Measurements from ENCODE around the gene ABHD17A.

The ABHD17A gene

DNA sequence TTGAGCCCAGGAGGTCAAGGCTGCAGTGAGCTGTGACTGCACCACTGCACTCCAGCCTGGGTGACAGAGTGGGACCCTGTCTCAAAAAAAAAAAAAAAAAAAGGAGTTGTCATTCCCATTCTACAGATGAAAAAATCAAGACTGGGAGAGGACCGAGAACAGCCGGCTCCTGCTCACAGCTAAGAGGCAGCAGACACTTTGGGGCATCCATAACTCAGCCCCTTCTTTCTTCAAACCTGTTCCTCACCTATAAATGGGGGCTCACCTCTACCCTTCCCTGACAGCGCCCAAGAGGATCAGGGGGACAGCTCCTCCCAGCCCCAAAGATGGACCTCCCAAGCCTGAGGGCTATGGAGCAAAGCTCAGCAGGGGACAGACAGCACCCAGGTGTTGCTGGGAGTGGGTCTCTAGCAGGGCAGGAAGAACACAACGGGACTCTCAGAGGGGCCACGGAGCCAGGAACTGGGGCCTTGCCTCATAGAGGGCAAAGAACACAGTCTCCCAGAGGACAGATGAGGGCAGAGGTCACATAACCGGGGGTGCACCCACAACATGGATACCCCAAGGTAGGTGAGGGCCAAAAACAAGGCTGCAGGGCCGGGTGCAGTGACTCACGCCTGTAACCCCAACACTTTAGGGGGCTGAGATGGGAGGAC, 18.5 kb downstream of the ABHD17A start:
- 98% methylated on average over 8 of the region's 8 CpGs for WGBS
- Histone ChIP-seq H3K27ac (ENCODE audit: low read length, poor library complexity, severe bottlenecking) (no peak overlapping the region), H3K9ac (ENCODE audit: low read length) (no peak overlapping the region)

DNA sequence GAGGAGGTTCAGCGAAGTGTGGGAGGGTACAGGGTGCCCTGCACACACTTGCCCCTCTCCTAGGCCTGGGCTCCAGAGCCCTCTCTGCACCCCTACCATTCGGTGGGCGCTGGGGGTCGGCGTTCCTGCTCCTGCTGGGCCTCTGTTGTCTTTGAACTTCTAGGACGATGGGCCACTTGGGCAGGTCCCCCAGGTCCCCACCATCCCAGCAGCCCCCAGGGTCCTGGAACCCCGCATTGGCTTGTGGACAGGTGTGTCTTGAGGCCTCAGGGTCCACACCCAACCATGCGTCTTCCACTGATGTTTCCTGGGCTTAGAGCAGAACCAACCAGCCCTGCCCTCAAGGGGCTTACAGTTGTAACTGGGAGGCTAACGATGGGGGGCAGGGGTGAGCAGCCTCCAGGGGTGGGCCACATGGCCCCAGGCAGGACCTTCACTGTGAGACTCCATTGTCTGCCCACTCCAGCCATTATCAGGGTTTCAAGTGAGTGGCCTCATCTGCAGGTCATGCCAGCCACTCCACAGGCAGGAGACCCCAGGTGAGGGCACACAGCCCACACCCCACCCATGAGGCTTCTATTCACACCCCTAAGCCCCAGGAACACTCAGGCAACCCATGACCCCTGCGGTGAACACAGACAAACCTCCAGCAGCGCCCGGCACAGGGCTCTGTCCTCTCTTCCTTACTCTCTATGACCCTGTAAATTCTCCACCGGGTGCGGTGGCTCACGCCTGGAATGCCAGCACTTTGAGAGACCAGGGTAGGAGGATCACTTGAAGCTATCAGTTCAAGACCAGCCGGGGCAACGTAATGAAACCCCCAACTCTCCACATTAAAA, 19.9 kb downstream of the ABHD17A start:
- Histone ChIP-seq H3K23ac (ENCODE audit: low read length in 2 of 2) (peak overlapping the region in 1 of 2 experiments; percentile 32), H2BK120ac (ENCODE audit: low read depth, low read length) (no peak overlapping the region), H4K91ac (ENCODE audit: low read length) (peak overlapping the region; percentile 36), H3K4me3 (ENCODE audit: insufficient read depth in 1 of 2, low read depth in 1 of 2, low read length in 2 of 2) (peak overlapping the region in 1 of 2 experiments; percentile 79), H3K18ac (ENCODE audit: low read depth in 1 of 2, low read length in 2 of 2) (peak overlapping the region in 1 of 2 experiments; percentile 63), H3K9me3 (ENCODE audit: control insufficient read depth, low read length) (no peaks in the 10 kb centered on the region), H3K4ac (ENCODE audit: low read depth in 1 of 2, low read length in 2 of 2) (peak overlapping the region; percentile 27 to 29), H3K27me3 (ENCODE audit: control insufficient read depth in 1 of 2, insufficient read depth in 1 of 2, low read length in 2 of 2) (no peaks in the 10 kb centered on the region), H2BK5ac (ENCODE audit: low read depth, low read length, poor library complexity, severe bottlenecking) (no peak overlapping the region), H2AFZ (ENCODE audit: low read depth, low read length) (no peak overlapping the region), H4K8ac (ENCODE audit: low read length) (peak overlapping the region; percentile 58), H2BK15ac (ENCODE audit: low read depth, poor library complexity, severe bottlenecking) (peak overlapping the region; percentile 44), H3K14ac (ENCODE audit: low read length in 2 of 2) (peak overlapping the region in 1 of 2 experiments; percentile 1), H2BK12ac (ENCODE audit: low read length in 2 of 2) (peak overlapping the region; percentile 45 to 83), H3K36me3 (ENCODE audit: control insufficient read depth in 1 of 2, insufficient read depth in 2 of 2, low read depth in 1 of 2, low read length in 2 of 2) (peaks cover 3 to 9% of the 10 kb centered on the region in 2 experiments), H2AK5ac (ENCODE audit: low read length, severe bottlenecking) (peak overlapping the region; percentile 27), H3K9ac (ENCODE audit: low read length) (peak overlapping the region; percentile 91), H3K79me1 (replicated peaks; ENCODE audit: low read length, poor library complexity, severe bottlenecking) (peaks cover 21% of the 10 kb centered on the region), H3K27ac (ENCODE audit: low read length, poor library complexity, severe bottlenecking) (peak overlapping the region; percentile 2), H3K4me2 (ENCODE audit: low read length, poor library complexity, severe bottlenecking) (peak overlapping the region; percentile 95), H3K4me1 (ENCODE audit: control insufficient read depth, insufficient read depth, low read depth, low read length) (peaks cover 26% of the 10 kb centered on the region)
- WGBS: 94% methylated on average over 17 of the region's 17 CpGs
- no peak for DNase-seq

More for the DNA sequence above, 18.5 kb downstream of the ABHD17A start:
- Histone ChIP-seq H3K14ac (ENCODE audit: low read length in 2 of 2) (no peak overlapping the region), H2AFZ (ENCODE audit: low read depth, low read length) (no peak overlapping the region), H3K23ac (ENCODE audit: low read length in 2 of 2) (no peak overlapping the region), H2AK5ac (ENCODE audit: low read length, severe bottlenecking) (no peak overlapping the region), H3K4me2 (ENCODE audit: low read length, poor library complexity, severe bottlenecking) (no peak overlapping the region), H3K4me3 (ENCODE audit: insufficient read depth in 1 of 2, low read depth in 1 of 2, low read length in 2 of 2) (no peak overlapping the region), H4K8ac (ENCODE audit: low read length) (no peak overlapping the region), H2BK12ac (ENCODE audit: low read length in 2 of 2) (no peak overlapping the region), H3K36me3 (ENCODE audit: control insufficient read depth in 1 of 2, insufficient read depth in 2 of 2, low read depth in 1 of 2, low read length in 2 of 2) (peaks cover 10 to 21% of the 10 kb centered on the region in 2 experiments), H2BK15ac (ENCODE audit: low read depth, poor library complexity, severe bottlenecking) (no peak overlapping the region), H2BK120ac (ENCODE audit: low read depth, low read length) (no peak overlapping the region), H2BK5ac (ENCODE audit: low read depth, low read length, poor library complexity, severe bottlenecking) (no peak overlapping the region), H3K79me1 (replicated peaks; ENCODE audit: low read length, poor library complexity, severe bottlenecking) (peaks cover 30% of the 10 kb centered on the region), H3K18ac (ENCODE audit: low read depth in 1 of 2, low read length in 2 of 2) (no peak overlapping the region), H3K9me3 (ENCODE audit: control insufficient read depth, low read length) (no peaks in the 10 kb centered on the region), H3K27me3 (ENCODE audit: control insufficient read depth in 1 of 2, insufficient read depth in 1 of 2, low read length in 2 of 2) (no peaks in the 10 kb centered on the region), H4K91ac (ENCODE audit: low read length) (peak overlapping the region; percentile 39), H3K4me1 (ENCODE audit: control insufficient read depth, insufficient read depth, low read depth, low read length) (peaks cover 13% of the 10 kb centered on the region), H3K4ac (ENCODE audit: low read depth in 1 of 2, low read length in 2 of 2) (no peak overlapping the region)
- DNase-seq: no peak

DNA sequence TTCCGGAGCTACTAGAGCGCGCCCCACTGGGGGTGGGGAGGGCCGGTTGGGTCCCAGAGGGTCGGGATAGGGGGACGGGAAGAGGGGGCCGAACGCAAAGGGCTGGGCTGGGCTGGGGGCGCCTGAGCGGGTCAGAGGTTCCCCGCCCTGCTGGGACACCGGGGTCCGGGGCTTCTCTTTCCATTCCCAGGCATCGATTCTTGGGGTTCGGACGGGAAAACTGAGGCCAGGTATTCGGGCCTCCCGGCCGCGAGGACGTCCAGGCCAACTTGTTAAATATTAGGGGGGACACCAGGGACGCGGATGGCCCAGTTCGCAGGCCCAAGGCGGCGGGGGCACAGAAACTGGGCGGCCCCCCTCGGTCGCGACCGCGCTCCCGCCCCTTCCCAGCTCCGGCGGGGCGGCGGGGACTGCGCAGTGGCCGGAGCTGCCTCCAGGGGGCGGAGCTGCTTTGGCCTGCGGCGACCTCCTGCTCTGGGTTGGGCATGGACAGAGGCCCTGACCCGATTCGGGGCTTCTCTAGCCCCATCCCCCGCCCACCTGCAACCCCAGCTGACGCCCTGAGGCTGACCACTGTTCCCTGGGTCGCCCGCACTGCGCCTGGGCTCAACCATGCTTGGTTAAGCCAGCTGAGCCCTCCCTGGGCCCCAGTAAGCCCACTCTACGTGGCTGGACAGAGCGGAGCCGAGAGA, 20.7 kb downstream of the ABHD17A start:
- H3K18ac ChIP-seq (ENCODE audit: low read depth in 1 of 2, low read length in 2 of 2): peak overlapping the region; percentile 63 to 95
- no peak overlapping the region for H3K23ac ChIP-seq (ENCODE audit: low read length in 2 of 2)
- peak overlapping the region; percentile 36 for H2AFZ ChIP-seq (ENCODE audit: low read depth, low read length)
- H3K27me3 ChIP-seq (ENCODE audit: control insufficient read depth in 1 of 2, insufficient read depth in 1 of 2, low read length in 2 of 2): no peaks in the 10 kb centered on the region
- peak overlapping the region; percentile 92 for H4K8ac ChIP-seq (ENCODE audit: low read length)
- peak overlapping the region; percentile 83 for H2BK15ac ChIP-seq (ENCODE audit: low read depth, poor library complexity, severe bottlenecking)
- H3K36me3 ChIP-seq (ENCODE audit: control insufficient read depth in 1 of 2, insufficient read depth in 2 of 2, low read depth in 1 of 2, low read length in 2 of 2): peaks cover 0 to 7% of the 10 kb centered on the region in 2 experiments
- H3K4me2 ChIP-seq (ENCODE audit: low read length, poor library complexity, severe bottlenecking): peak overlapping the region; percentile 95
- peak; percentile 68 for DNase-seq
- H2BK5ac ChIP-seq (ENCODE audit: low read depth, low read length, poor library complexity, severe bottlenecking): peak overlapping the region; percentile 92
- H3K4me3 ChIP-seq (ENCODE audit: insufficient read depth in 1 of 2, low read depth in 1 of 2, low read length in 2 of 2): peak overlapping the region; percentile 71 to 79
- 8% methylated on average over 49 of the region's 52 CpGs for WGBS
- H3K27ac ChIP-seq (ENCODE audit: low read length, poor library complexity, severe bottlenecking): peak overlapping the region; percentile 80
- peaks cover 34% of the 10 kb centered on the region for H3K4me1 ChIP-seq (ENCODE audit: control insufficient read depth, insufficient read depth, low read depth, low read length)
- peak overlapping the region; percentile 75 to 95 for H3K4ac ChIP-seq (ENCODE audit: low read depth in 1 of 2, low read length in 2 of 2)
- H3K79me1 ChIP-seq (replicated peaks; ENCODE audit: low read length, poor library complexity, severe bottlenecking): peaks cover 21% of the 10 kb centered on the region
- H2BK12ac ChIP-seq (ENCODE audit: low read length in 2 of 2): peak overlapping the region in 1 of 2 experiments; percentile 93
- no peaks in the 10 kb centered on the region for H3K9me3 ChIP-seq (ENCODE audit: control insufficient read depth, low read length)
- H4K91ac ChIP-seq (ENCODE audit: low read length): peak overlapping the region; percentile 75
- H3K14ac ChIP-seq (ENCODE audit: low read length in 2 of 2): peak overlapping the region in 1 of 2 experiments; percentile 1
- peak overlapping the region; percentile 91 for H3K9ac ChIP-seq (ENCODE audit: low read length)
- H2BK120ac ChIP-seq (ENCODE audit: low read depth, low read length): peak overlapping the region; percentile 91
- peak overlapping the region; percentile 80 for H2AK5ac ChIP-seq (ENCODE audit: low read length, severe bottlenecking)
